Uterus (tissue), 2 donors: Measurements from ENCODE around the gene TTC3.

ENCODE experiments used
- POLR2A ChIP-seq, 2 donors: fragments of 450-650 bp; IDR thresholded peaks; one replicate each; pipeline ENCODE4 v1.6.1; 2016; ENCODE audit warnings: antibody characterized with exemption in 2 of 2, mild to moderate bottlenecking in 1 of 2, moderate library complexity in 1 of 2
- TF ChIP-seq, protein P1 (sequence below), 4 experiments: fragments of 200-600 bp in 2 of 4; fragments of 450-650 bp in 2 of 4; sonication (generic) in 2 of 4; IDR thresholded peaks; one replicate each; pipeline ENCODE4 v1.5.1; 2016 to 2019; ENCODE audit warnings: antibody characterized with exemption in 4 of 4, mild to moderate bottlenecking in 2 of 4, moderate library complexity in 1 of 4

DNA sequence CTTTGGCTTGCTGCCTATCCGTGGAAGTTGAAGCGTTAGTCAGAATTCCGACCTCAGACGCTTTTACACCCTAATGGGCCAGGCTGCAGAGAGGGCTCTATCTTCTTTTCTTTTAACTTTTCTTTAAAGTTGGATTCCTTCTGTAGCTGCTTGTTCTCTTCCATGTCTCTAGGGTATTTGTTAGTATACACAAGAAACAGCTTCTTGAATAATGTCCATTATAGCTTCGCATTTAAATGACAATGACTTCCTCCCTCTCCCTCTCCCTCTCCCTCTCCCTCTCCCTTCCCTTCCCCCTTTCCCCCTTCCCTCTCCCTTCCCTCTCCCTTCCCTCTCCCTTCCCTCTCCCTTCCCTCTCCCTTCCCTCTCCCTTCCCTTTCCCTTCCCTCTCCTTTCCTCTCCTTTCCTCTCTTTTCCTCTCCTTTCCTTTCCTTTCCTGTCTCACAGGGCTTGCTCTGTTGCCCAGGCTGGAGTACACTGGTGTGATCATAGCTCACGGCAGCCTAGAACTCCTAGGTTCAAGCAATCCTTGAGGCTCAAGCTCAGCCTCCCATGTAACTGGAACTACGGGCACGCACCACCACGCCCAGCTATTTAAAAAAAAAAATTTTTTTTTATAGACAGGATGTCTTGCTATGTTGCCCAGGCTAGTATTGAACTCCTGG is 33.5 kb upstream of the TTC3 start:
- TF ChIP-seq, protein P1, sequence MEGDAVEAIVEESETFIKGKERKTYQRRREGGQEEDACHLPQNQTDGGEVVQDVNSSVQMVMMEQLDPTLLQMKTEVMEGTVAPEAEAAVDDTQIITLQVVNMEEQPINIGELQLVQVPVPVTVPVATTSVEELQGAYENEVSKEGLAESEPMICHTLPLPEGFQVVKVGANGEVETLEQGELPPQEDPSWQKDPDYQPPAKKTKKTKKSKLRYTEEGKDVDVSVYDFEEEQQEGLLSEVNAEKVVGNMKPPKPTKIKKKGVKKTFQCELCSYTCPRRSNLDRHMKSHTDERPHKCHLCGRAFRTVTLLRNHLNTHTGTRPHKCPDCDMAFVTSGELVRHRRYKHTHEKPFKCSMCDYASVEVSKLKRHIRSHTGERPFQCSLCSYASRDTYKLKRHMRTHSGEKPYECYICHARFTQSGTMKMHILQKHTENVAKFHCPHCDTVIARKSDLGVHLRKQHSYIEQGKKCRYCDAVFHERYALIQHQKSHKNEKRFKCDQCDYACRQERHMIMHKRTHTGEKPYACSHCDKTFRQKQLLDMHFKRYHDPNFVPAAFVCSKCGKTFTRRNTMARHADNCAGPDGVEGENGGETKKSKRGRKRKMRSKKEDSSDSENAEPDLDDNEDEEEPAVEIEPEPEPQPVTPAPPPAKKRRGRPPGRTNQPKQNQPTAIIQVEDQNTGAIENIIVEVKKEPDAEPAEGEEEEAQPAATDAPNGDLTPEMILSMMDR (IDR thresholded peaks at IDR 0.05): no peak
- no peak for TF ChIP-seq POLR2A (IDR thresholded peaks at IDR 0.05)
